Endothelial cell (in vitro differentiated cells): Measurements from ENCODE around the gene SRM. TPM values are rescaled to one million over a fixed set of nuclear protein-coding genes. Genes with fewer than 3 reads are reported as not detected.
"Not testable (repeated sequence)": the region's sequence is repeated elsewhere in the genome, so short reads cannot be mapped to it uniquely, and the experiment has no call there.

Source experiments
- DNase-seq: peaks from one replicate; pipeline ENCODE4 v3.0.0; 2021; ENCODE audit warnings: low spot score
- H3K27ac Mint-ChIP-seq: one replicate; pipeline ENCODE4 v1.8.0; 2021; ENCODE audit warnings: mixed read lengths, inconsistent platforms; ENCODE audit not compliant: unreplicated experiment
- H3K27me3 Mint-ChIP-seq: one replicate; pipeline ENCODE4 v1.8.0; 2021; ENCODE audit warnings: mild to moderate bottlenecking, moderate library complexity, mixed read lengths, inconsistent platforms; ENCODE audit not compliant: unreplicated experiment
- H3K36me3 Mint-ChIP-seq: one replicate; pipeline ENCODE4 v1.8.0; 2021; ENCODE audit warnings: mild to moderate bottlenecking, low read depth, mixed read lengths, inconsistent platforms; ENCODE audit not compliant: unreplicated experiment
- H3K4me1 Mint-ChIP-seq: one replicate; pipeline ENCODE4 v1.8.0; 2021; ENCODE audit warnings: mild to moderate bottlenecking, mixed read lengths, inconsistent platforms; ENCODE audit not compliant: unreplicated experiment
- H3K4me3 Mint-ChIP-seq: one replicate; pipeline ENCODE4 v1.8.0; 2021; ENCODE audit warnings: mild to moderate bottlenecking, mixed read lengths, inconsistent platforms; ENCODE audit not compliant: unreplicated experiment
- H3K9me3 Mint-ChIP-seq: one replicate; pipeline ENCODE4 v1.8.0; 2021; ENCODE audit warnings: mixed read lengths, inconsistent platforms; ENCODE audit not compliant: unreplicated experiment
- CTCF ChIP-seq: fragments of 200-600 bp; sonication (generic); IDR thresholded peaks from one replicate; pipeline ENCODE4 v1.5.0; 2021; ENCODE audit warnings: antibody characterized with exemption; ENCODE audit not compliant: unreplicated experiment
- total RNA-seq: library from RNA; stranded (reverse); fragmentation: NEBNext Ultra II Directional; extraction: Animal tissue kit (Norgen Biotek cat#: 25700); gene quantifications from one replicate; pipeline ENCODE4 v1.2.1, GENCODE V29; 2021; ENCODE audit not compliant: unreplicated experiment

SRM gene
- total RNA-seq, 1 donor from 2014 or later: 51.0 TPM

- no peak for DNase-seq
- H3K9me3 Mint-ChIP-seq: no peaks in the 10 kb centered on the region
- H3K27me3 Mint-ChIP-seq: peaks cover 2% of the 10 kb centered on the region
- no peak overlapping the region for H3K4me3 Mint-ChIP-seq
- peak overlapping the region; percentile 24 for H3K27ac Mint-ChIP-seq
- TF ChIP-seq CTCF: no peak
- H3K4me1 Mint-ChIP-seq: no peaks in the 10 kb centered on the region
- H3K36me3 Mint-ChIP-seq: peaks cover 3% of the 10 kb centered on the region
Observed at GRCh38 chr1:11051781-11052511, 7.9 kb downstream of the SRM start.

- not testable (repeated sequence) for H3K4me1 Mint-ChIP-seq, H3K9me3 Mint-ChIP-seq
Observed at GRCh38 chr1:11051121-11051520, 8.7 kb downstream of the SRM start.

GRCh38 chr1:11046625-11047365 is 13.0 kb downstream of the SRM start, which contains the start of gene MASP2:
Gene MASP2 (minus strand): TSS chr1:11047239. CDS start chr1:11047207, 32 bp downstream.
- DNase-seq: no peak
- Mint-ChIP-seq H3K4me1 (no peaks in the 10 kb centered on the region), H3K4me3 (no peak within 1 kb of the TSS)

More at GRCh38 chr1:11051121-11051520, 8.7 kb downstream of the SRM start:
- not testable (repeated sequence) for H3K27me3 Mint-ChIP-seq, H3K36me3 Mint-ChIP-seq, H3K4me3 Mint-ChIP-seq, DNase-seq, H3K27ac Mint-ChIP-seq

GRCh38 chr1:11046270-11046566 is 13.6 kb downstream of the SRM start:
- Mint-ChIP-seq H3K4me1 (no peaks in the 10 kb centered on the region), H3K27ac (no peak overlapping the region), H3K36me3 (no peaks in the 10 kb centered on the region), H3K27me3 (no peaks in the 10 kb centered on the region), H3K4me3 (no peak overlapping the region), H3K9me3 (no peaks in the 10 kb centered on the region)
- TF ChIP-seq CTCF: no peak
- no peak for DNase-seq

More at GRCh38 chr1:11046625-11047365, 13.0 kb downstream of the SRM start, which contains the start of gene MASP2:
- Mint-ChIP-seq H3K36me3 (no peaks in the 10 kb centered on the region), H3K9me3 (no peaks in the 10 kb centered on the region), H3K27me3 (no peaks in the 10 kb centered on the region), H3K27ac (no peak within 1 kb of the TSS)
- TF ChIP-seq CTCF: no peak

GRCh38 chr1:11045428-11046269 is 14.2 kb downstream of the SRM start:
- no peak overlapping the region for H3K27ac Mint-ChIP-seq
- no peak overlapping the region for H3K4me3 Mint-ChIP-seq
- no peaks in the 10 kb centered on the region for H3K4me1 Mint-ChIP-seq
- no peaks in the 10 kb centered on the region for H3K27me3 Mint-ChIP-seq
- TF ChIP-seq CTCF: no peak
- no peaks in the 10 kb centered on the region for H3K9me3 Mint-ChIP-seq
- no peak for DNase-seq
- H3K36me3 Mint-ChIP-seq: no peaks in the 10 kb centered on the region
